ENCODE data around the gene BTF3L4.
"Not testable (repeated sequence)": the region's sequence is repeated elsewhere in the genome, so short reads cannot be mapped to it uniquely, and the experiment has no call there.

BTF3L4 gene

GRCh38 chr1:52056937-52057231 lies 789 bp downstream of the BTF3L4 start:
- Histone ChIP-seq H3K36me3 (ENCODE audit: control insufficient read depth in 1 of 2, insufficient read depth in 2 of 2, low read length in 2 of 2) (peaks cover 13 to 32% of the 10 kb centered on the region in 2 donors), H3K9me3 (ENCODE audit: control insufficient read depth in 1 of 2, low read length in 2 of 2) (no peaks in the 10 kb centered on the region), H3K27ac (ENCODE audit: low read length) (peak overlapping the region; percentile 79), H3K4me1 (ENCODE audit: control insufficient read depth in 1 of 2, insufficient read depth in 2 of 2, low read length in 2 of 2) (peaks cover 0 to 29% of the 10 kb centered on the region in 2 donors), H3K27me3 (ENCODE audit: low read depth, low read length) (no peaks in the 10 kb centered on the region), H3K4me3 (ENCODE audit: low read depth in 1 of 2, low read length in 2 of 2) (peak overlapping the region; percentile 81 to 94)

GRCh38 chr1:52057255-52057654 lies 1.2 kb downstream of the BTF3L4 start:
- H3K9me3 ChIP-seq (ENCODE audit: control insufficient read depth in 1 of 2, low read length in 2 of 2), result no peaks in the 10 kb centered on the region
- H3K4me1 ChIP-seq (ENCODE audit: control insufficient read depth in 1 of 2, insufficient read depth in 2 of 2, low read length in 2 of 2), result peaks cover 0 to 29% of the 10 kb centered on the region in 2 donors
- H3K27ac ChIP-seq (ENCODE audit: low read length), result peak overlapping the region; percentile 79
- H3K36me3 ChIP-seq (ENCODE audit: control insufficient read depth in 1 of 2, insufficient read depth in 2 of 2, low read length in 2 of 2), result peaks cover 10 to 29% of the 10 kb centered on the region in 2 donors
- H3K27me3 ChIP-seq (ENCODE audit: low read depth, low read length), result no peaks in the 10 kb centered on the region
- H3K4me3 ChIP-seq (ENCODE audit: low read depth in 1 of 2, low read length in 2 of 2), result peak overlapping the region; percentile 81 to 94

GRCh38 chr1:52057876-52058415 lies 1.9 kb downstream of the BTF3L4 start:
- H3K9me3 ChIP-seq (ENCODE audit: control insufficient read depth in 1 of 2, low read length in 2 of 2), result no peaks in the 10 kb centered on the region
- peak overlapping the region in 1 of 2 donors; percentile 94 for H3K4me3 ChIP-seq (ENCODE audit: low read depth in 1 of 2, low read length in 2 of 2)
- H3K27me3 ChIP-seq (ENCODE audit: low read depth, low read length), result no peaks in the 10 kb centered on the region
- peak overlapping the region; percentile 79 for H3K27ac ChIP-seq (ENCODE audit: low read length)
- H3K36me3 ChIP-seq (ENCODE audit: control insufficient read depth in 1 of 2, insufficient read depth in 2 of 2, low read length in 2 of 2), result peaks cover 14 to 23% of the 10 kb centered on the region in 2 donors
- H3K4me1 ChIP-seq (ENCODE audit: control insufficient read depth in 1 of 2, insufficient read depth in 2 of 2, low read length in 2 of 2), result peaks cover 0 to 29% of the 10 kb centered on the region in 2 donors

- H3K36me3 ChIP-seq (ENCODE audit: control insufficient read depth in 1 of 2, insufficient read depth in 2 of 2, low read length in 2 of 2), result peaks cover 19 to 29% of the 10 kb centered on the region in 2 donors
- H3K4me3 ChIP-seq (ENCODE audit: low read depth in 1 of 2, low read length in 2 of 2), result no peak overlapping the region
- no peaks in the 10 kb centered on the region for H3K9me3 ChIP-seq (ENCODE audit: control insufficient read depth in 1 of 2, low read length in 2 of 2)
- no peaks in the 10 kb centered on the region for H3K27me3 ChIP-seq (ENCODE audit: low read depth, low read length)
- H3K4me1 ChIP-seq (ENCODE audit: control insufficient read depth in 1 of 2, insufficient read depth in 2 of 2, low read length in 2 of 2), result peaks cover 0 to 19% of the 10 kb centered on the region in 2 donors
- no peak overlapping the region for H3K27ac ChIP-seq (ENCODE audit: low read length)
These were observed 3.2 kb downstream of the BTF3L4 start for GRCh38 chr1:52059321-52059720.

GRCh38 chr1:52059888-52060287 lies 3.8 kb downstream of the BTF3L4 start:
- H3K9me3 ChIP-seq (ENCODE audit: control insufficient read depth in 1 of 2, low read length in 2 of 2), result no peaks in the 10 kb centered on the region
- H3K4me1 ChIP-seq (ENCODE audit: control insufficient read depth in 1 of 2, insufficient read depth in 2 of 2, low read length in 2 of 2), result peaks cover 0 to 15% of the 10 kb centered on the region in 2 donors
- H3K27ac ChIP-seq (ENCODE audit: low read length), result no peak overlapping the region
- no peaks in the 10 kb centered on the region for H3K27me3 ChIP-seq (ENCODE audit: low read depth, low read length)
- no peak overlapping the region for H3K4me3 ChIP-seq (ENCODE audit: low read depth in 1 of 2, low read length in 2 of 2)
- peaks cover 24 to 32% of the 10 kb centered on the region in 2 donors for H3K36me3 ChIP-seq (ENCODE audit: control insufficient read depth in 1 of 2, insufficient read depth in 2 of 2, low read length in 2 of 2)

- Histone ChIP-seq H3K4me1 (ENCODE audit: control insufficient read depth in 1 of 2, insufficient read depth in 2 of 2, low read length in 2 of 2) (peaks cover 0 to 15% of the 10 kb centered on the region in 2 donors), H3K4me3 (ENCODE audit: low read depth in 1 of 2, low read length in 2 of 2) (no peak overlapping the region), H3K27ac (ENCODE audit: low read length) (no peak overlapping the region), H3K9me3 (ENCODE audit: control insufficient read depth in 1 of 2, low read length in 2 of 2) (no peaks in the 10 kb centered on the region), H3K36me3 (ENCODE audit: control insufficient read depth in 1 of 2, insufficient read depth in 2 of 2, low read length in 2 of 2) (peaks cover 28 to 33% of the 10 kb centered on the region in 2 donors), H3K27me3 (ENCODE audit: low read depth, low read length) (no peaks in the 10 kb centered on the region)
These were observed 4.7 kb downstream of the BTF3L4 start for GRCh38 chr1:52060822-52061221.

GRCh38 chr1:52063192-52063591 lies 7.1 kb downstream of the BTF3L4 start:
- Histone ChIP-seq H3K27ac (ENCODE audit: low read length) (no peak overlapping the region), H3K4me1 (ENCODE audit: control insufficient read depth in 1 of 2, insufficient read depth in 2 of 2, low read length in 2 of 2) (peaks cover 0 to 2% of the 10 kb centered on the region in 2 donors), H3K9me3 (ENCODE audit: control insufficient read depth in 1 of 2, low read length in 2 of 2) (no peaks in the 10 kb centered on the region), H3K4me3 (ENCODE audit: low read depth in 1 of 2, low read length in 2 of 2) (no peak overlapping the region), H3K27me3 (ENCODE audit: low read depth, low read length) (no peaks in the 10 kb centered on the region), H3K36me3 (ENCODE audit: control insufficient read depth in 1 of 2, insufficient read depth in 2 of 2, low read length in 2 of 2) (peaks cover 40 to 46% of the 10 kb centered on the region in 2 donors)

- H3K27me3 ChIP-seq (ENCODE audit: low read depth, low read length), result no peaks in the 10 kb centered on the region
- no peaks in the 10 kb centered on the region for H3K4me1 ChIP-seq (ENCODE audit: control insufficient read depth in 1 of 2, insufficient read depth in 2 of 2, low read length in 2 of 2)
- H3K27ac ChIP-seq (ENCODE audit: low read length), result no peak overlapping the region
- H3K4me3 ChIP-seq (ENCODE audit: low read depth in 1 of 2, low read length in 2 of 2), result no peak overlapping the region
- peaks cover 16 to 25% of the 10 kb centered on the region in 2 donors for H3K36me3 ChIP-seq (ENCODE audit: control insufficient read depth in 1 of 2, insufficient read depth in 2 of 2, low read length in 2 of 2)
- no peaks in the 10 kb centered on the region for H3K9me3 ChIP-seq (ENCODE audit: control insufficient read depth in 1 of 2, low read length in 2 of 2)
These were observed 14.6 kb downstream of the BTF3L4 start for GRCh38 chr1:52070704-52071103.

- H3K4me3 ChIP-seq (ENCODE audit: low read depth in 1 of 2, low read length in 2 of 2), result no peak overlapping the region
- H3K4me1 ChIP-seq (ENCODE audit: control insufficient read depth in 1 of 2, insufficient read depth in 2 of 2, low read length in 2 of 2), result no peaks in the 10 kb centered on the region
- H3K27ac ChIP-seq (ENCODE audit: low read length), result no peak overlapping the region
- no peaks in the 10 kb centered on the region for H3K27me3 ChIP-seq (ENCODE audit: low read depth, low read length)
- H3K9me3 ChIP-seq (ENCODE audit: control insufficient read depth in 1 of 2, low read length in 2 of 2), result no peaks in the 10 kb centered on the region
- peaks cover 11 to 14% of the 10 kb centered on the region in 2 donors for H3K36me3 ChIP-seq (ENCODE audit: control insufficient read depth in 1 of 2, insufficient read depth in 2 of 2, low read length in 2 of 2)
These were observed 16.2 kb downstream of the BTF3L4 start for GRCh38 chr1:52072291-52072690.

- not testable (repeated sequence) for H3K27me3 ChIP-seq (ENCODE audit: low read depth, low read length); H3K4me3 ChIP-seq (ENCODE audit: low read depth in 1 of 2, low read length in 2 of 2); H3K9me3 ChIP-seq (ENCODE audit: control insufficient read depth in 1 of 2, low read length in 2 of 2); H3K27ac ChIP-seq (ENCODE audit: low read length); H3K4me1 ChIP-seq (ENCODE audit: control insufficient read depth in 1 of 2, insufficient read depth in 2 of 2, low read length in 2 of 2)
- H3K36me3 ChIP-seq (ENCODE audit: control insufficient read depth in 1 of 2, insufficient read depth in 2 of 2, low read length in 2 of 2), result peaks cover 12 to 16% of the 10 kb centered on the region in 2 donors
These were observed 21.2 kb downstream of the BTF3L4 start for GRCh38 chr1:52077277-52077676.

GRCh38 chr1:52080014-52080415 lies 23.9 kb downstream of the BTF3L4 start:
- peaks cover 12 to 16% of the 10 kb centered on the region in 2 donors for H3K36me3 ChIP-seq (ENCODE audit: control insufficient read depth in 1 of 2, insufficient read depth in 2 of 2, low read length in 2 of 2)
- H3K27ac ChIP-seq (ENCODE audit: low read length), result no peak overlapping the region
- no peaks in the 10 kb centered on the region for H3K27me3 ChIP-seq (ENCODE audit: low read depth, low read length)
- H3K9me3 ChIP-seq (ENCODE audit: control insufficient read depth in 1 of 2, low read length in 2 of 2), result no peaks in the 10 kb centered on the region
- no peaks in the 10 kb centered on the region for H3K4me1 ChIP-seq (ENCODE audit: control insufficient read depth in 1 of 2, insufficient read depth in 2 of 2, low read length in 2 of 2)
- H3K4me3 ChIP-seq (ENCODE audit: low read depth in 1 of 2, low read length in 2 of 2), result no peak overlapping the region

GRCh38 chr1:52087892-52088291 lies 31.8 kb downstream of the BTF3L4 start:
- H3K9me3 ChIP-seq (ENCODE audit: control insufficient read depth in 1 of 2, low read length in 2 of 2); H3K27me3 ChIP-seq (ENCODE audit: low read depth, low read length); H3K4me1 ChIP-seq (ENCODE audit: control insufficient read depth in 1 of 2, insufficient read depth in 2 of 2, low read length in 2 of 2); H3K27ac ChIP-seq (ENCODE audit: low read length); H3K4me3 ChIP-seq (ENCODE audit: low read depth in 1 of 2, low read length in 2 of 2): not testable (repeated sequence)
- H3K36me3 ChIP-seq (ENCODE audit: control insufficient read depth in 1 of 2, insufficient read depth in 2 of 2, low read length in 2 of 2), result peaks cover 28 to 37% of the 10 kb centered on the region in 2 donors
